KOPT-K1 (cell line): ENCODE data around the gene PGP.

Experiments used
- H3K27ac ChIP-seq: fragments of 200-600 bp; sonication (generic); 2 replicates; pipeline ENCODE4 v1.5.1; 2016; ENCODE audit warnings: antibody characterized with exemption, mild to moderate bottlenecking, low read depth, low read length; ENCODE audit not compliant: poor library complexity, severe bottlenecking
- H3K36me3 ChIP-seq: fragments of 200-600 bp; sonication (generic); 2 replicates; pipeline ENCODE4 v1.5.1; 2017; ENCODE audit warnings: antibody characterized with exemption, mild to moderate bottlenecking, low read length, moderate library complexity; ENCODE audit not compliant: insufficient read depth
- H3K9me3 ChIP-seq: fragments of 200-600 bp; sonication (generic); 2 replicates; pipeline ENCODE4 v1.5.1; 2017; ENCODE audit warnings: antibody characterized with exemption, low read length, mild to moderate bottlenecking; ENCODE audit not compliant: insufficient read depth, poor library complexity, severe bottlenecking

PGP gene

GRCh38 chr16:2178321-2179106 is 36.1 kb downstream of the PGP start:
- peaks cover 46% of the 10 kb centered on the region for H3K36me3 ChIP-seq
- no peaks in the 10 kb centered on the region for H3K9me3 ChIP-seq
- no peak overlapping the region for H3K27ac ChIP-seq

DNA sequence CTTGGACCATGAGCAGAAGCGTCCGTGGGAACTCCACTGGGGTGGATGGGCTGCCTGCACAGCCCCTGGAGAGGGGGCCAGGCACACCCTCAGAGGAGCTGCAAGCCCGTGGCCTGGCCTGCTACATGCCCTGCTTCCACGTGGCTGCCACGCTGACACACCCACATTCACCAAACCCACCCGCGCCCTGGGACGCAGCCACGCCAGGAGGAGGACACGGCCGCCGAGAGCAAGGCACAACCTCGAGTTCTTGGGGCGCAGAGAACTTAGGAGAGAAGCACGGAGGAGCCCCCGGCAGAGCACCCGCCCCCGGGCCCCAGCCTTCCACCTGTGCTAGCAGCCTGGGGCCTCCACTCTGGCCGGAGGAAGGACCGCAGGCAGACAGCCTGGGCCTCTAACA is 37.1 kb downstream of the PGP start:
- Histone ChIP-seq H3K36me3 (peaks cover 56% of the 10 kb centered on the region), H3K27ac (no peak overlapping the region)

GRCh38 chr16:2177101-2177500 is 37.5 kb downstream of the PGP start:
- Histone ChIP-seq H3K36me3 (peaks cover 57% of the 10 kb centered on the region), H3K27ac (no peak overlapping the region), H3K9me3 (no peaks in the 10 kb centered on the region)

More for the DNA sequence above, 37.1 kb downstream of the PGP start:
- no peaks in the 10 kb centered on the region for H3K9me3 ChIP-seq

DNA sequence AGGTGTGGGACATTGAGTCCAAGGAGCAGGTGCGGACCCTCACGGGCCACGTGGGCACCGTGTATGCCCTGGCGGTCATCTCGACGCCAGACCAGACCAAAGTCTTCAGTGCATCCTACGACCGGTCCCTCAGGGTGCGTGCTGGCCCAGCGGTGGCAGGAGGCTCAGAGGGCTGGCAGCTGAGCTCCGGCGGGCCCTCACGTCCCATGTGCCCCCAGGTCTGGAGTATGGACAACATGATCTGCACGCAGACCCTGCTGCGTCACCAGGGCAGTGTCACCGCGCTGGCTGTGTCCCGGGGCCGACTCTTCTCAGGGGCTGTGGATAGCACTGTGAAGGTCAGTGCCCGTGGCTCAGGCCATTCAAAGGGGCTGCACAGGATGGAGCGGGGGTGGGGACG is 38.6 kb downstream of the PGP start:
- Histone ChIP-seq H3K27ac (no peak overlapping the region), H3K9me3 (no peaks in the 10 kb centered on the region), H3K36me3 (peaks cover 68% of the 10 kb centered on the region)

GRCh38 chr16:2175454-2175853 is 39.2 kb downstream of the PGP start:
- Histone ChIP-seq H3K9me3 (no peaks in the 10 kb centered on the region), H3K27ac (no peak overlapping the region), H3K36me3 (peaks cover 74% of the 10 kb centered on the region)

- Histone ChIP-seq H3K9me3 (no peaks in the 10 kb centered on the region), H3K36me3 (peaks cover 80% of the 10 kb centered on the region)
Measured at GRCh38 chr16:2174396-2175131, 40.1 kb downstream of the PGP start.

GRCh38 chr16:2173916-2174315 is 40.7 kb downstream of the PGP start:
- Histone ChIP-seq H3K9me3 (no peaks in the 10 kb centered on the region), H3K36me3 (peaks cover 81% of the 10 kb centered on the region), H3K27ac (no peak overlapping the region)

More at GRCh38 chr16:2174396-2175131, 40.1 kb downstream of the PGP start:
- H3K27ac ChIP-seq: no peak overlapping the region

DNA sequence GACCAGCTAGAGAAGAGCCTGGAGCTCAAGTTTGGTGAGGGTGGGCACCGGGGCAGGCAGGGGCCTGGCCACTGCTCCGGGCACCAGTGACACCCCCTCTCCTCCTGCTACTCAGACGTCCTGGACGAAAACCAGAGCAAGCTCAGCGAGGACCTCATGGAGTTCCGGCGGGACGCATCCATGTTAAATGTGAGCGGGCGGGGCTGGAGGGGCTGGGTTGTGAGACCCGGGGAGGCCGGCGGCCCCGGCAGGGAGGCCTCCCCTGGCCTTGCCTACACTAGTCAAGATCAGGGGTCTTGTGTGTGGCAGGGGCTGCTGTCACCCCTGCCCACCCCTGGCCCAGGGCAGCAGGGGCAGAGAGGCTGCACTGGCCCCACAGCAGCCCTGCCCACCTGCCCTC is 41.3 kb downstream of the PGP start:
- H3K9me3 ChIP-seq: no peaks in the 10 kb centered on the region
- peaks cover 85% of the 10 kb centered on the region for H3K36me3 ChIP-seq
- no peak overlapping the region for H3K27ac ChIP-seq

- H3K27ac ChIP-seq: no peak overlapping the region
- peaks cover 87% of the 10 kb centered on the region for H3K36me3 ChIP-seq
- H3K9me3 ChIP-seq: no peaks in the 10 kb centered on the region
Measured at GRCh38 chr16:2172688-2173335, 41.8 kb downstream of the PGP start.

- Histone ChIP-seq H3K27ac (no peak overlapping the region), H3K36me3 (peaks cover 87% of the 10 kb centered on the region), H3K9me3 (no peaks in the 10 kb centered on the region)
Measured at GRCh38 chr16:2171601-2172178, 43.0 kb downstream of the PGP start.

DNA sequence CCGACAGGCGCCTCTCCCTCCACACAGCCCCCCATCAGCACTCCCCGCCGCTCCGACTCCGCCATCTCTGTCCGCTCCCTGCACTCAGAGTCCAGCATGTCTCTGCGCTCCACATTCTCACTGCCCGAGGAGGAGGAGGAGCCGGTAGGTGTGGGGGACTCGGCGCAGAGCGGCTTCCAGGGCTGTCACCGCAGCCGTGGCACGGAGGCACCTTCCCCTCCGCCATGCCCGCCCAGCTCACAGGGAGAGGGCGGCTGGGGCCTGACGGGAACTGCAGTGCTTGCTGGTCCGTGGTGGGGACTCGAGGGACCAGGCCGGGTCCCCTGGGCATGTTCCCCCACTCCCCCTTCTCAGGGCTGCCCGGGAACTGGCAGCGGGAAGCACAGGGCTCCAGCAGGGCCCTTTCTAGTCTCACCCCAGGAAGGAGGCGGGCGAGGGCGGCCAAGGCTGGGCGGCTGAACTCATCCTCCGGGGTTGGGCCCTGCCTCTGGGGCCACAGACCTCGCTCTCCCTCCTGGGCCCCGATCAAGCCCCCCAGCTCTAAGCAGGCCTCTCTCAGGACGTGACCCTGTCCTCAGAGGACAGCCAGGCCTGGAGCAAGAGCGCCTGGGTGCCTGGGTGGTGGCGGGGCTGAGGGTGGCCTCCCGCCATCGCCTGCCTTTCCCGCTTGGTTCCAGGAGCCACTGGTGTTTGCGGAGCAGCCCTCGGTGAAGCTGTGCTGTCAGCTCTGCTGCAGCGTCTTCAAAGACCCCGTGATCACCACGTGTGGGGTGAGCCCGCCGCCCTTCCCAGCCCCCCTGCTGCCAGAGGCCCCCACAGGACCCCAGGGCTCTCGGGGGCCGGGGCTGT is 43.8 kb downstream of the PGP start:
- Histone ChIP-seq H3K9me3 (no peaks in the 10 kb centered on the region), H3K36me3 (peaks cover 87% of the 10 kb centered on the region), H3K27ac (no peak overlapping the region)

- no peak overlapping the region for H3K27ac ChIP-seq
- H3K36me3 ChIP-seq: peaks cover 85% of the 10 kb centered on the region
- H3K9me3 ChIP-seq: peaks cover 5% of the 10 kb centered on the region
Measured at GRCh38 chr16:2170080-2170479, 44.6 kb downstream of the PGP start.

DNA sequence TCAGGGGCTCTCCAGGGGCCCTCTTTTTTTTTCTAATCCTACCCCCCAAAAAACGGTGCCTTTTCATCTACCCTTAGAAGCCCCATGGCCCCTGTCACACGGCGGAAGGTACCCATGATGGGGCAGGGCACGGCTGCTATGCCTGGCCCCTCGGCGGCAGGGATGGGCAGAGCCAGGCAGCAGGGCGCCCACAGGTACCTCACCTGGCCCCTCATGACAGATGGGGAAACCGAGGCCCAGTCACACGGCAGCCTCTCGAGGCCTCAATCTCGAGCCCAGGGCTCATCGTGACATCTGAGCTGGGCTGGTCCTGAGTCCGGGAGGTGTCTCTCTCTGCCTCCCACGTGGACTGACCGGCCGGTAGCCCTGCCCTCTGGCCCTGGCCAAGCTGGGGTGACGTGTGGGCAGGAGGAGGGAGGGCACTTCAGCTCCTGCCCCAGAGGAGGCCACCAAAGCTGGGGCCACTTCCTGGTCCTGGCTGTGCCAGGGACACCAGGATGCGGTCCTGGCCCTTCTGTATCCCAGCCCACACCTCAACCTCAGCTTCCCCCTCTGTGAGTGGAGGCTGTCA is 47.5 kb downstream of the PGP start:
- peaks cover 72% of the 10 kb centered on the region for H3K36me3 ChIP-seq

More for the DNA sequence above, 47.5 kb downstream of the PGP start:
- no peak overlapping the region for H3K27ac ChIP-seq
- peaks cover 23% of the 10 kb centered on the region for H3K9me3 ChIP-seq
